BJ (cell line): ENCODE data around the gene KIF16B. TPM values are rescaled to one million over a fixed set of nuclear protein-coding genes. Genes with fewer than 3 reads are reported as not detected.

Source experiments
- CTCF ChIA-PET: fragments of 350-600 bp; formaldehyde crosslinking; extraction: SDS; loops from one replicate; lab custom pipeline; 2021; ENCODE audit warnings: antibody characterized with exemption, inconsistent platforms; lab: Yijun Ruan, JAX
- POLR2A ChIA-PET: fragments of 300-600 bp; sonication (Branson Sonifier 250); formaldehyde crosslinking; extraction: SDS; loops from one replicate; lab custom pipeline; 2021; ENCODE audit warnings: antibody characterized with exemption; lab: Charles Lee
- DNase-seq: peaks from one replicate; pipeline ENCODE4 v3.0.0-alpha.2; 2011; ENCODE audit warnings: low read depth
- H3K27me3 ChIP-seq: 2 replicates; pipeline ENCODE4 v1.6.0; 2011; ENCODE audit warnings: low read length; ENCODE audit not compliant: control insufficient read depth, insufficient read depth
- H3K36me3 ChIP-seq: 2 replicates; pipeline ENCODE4 v1.5.1; 2011; ENCODE audit warnings: low read length; ENCODE audit not compliant: control insufficient read depth, insufficient read depth
- H3K4me3 ChIP-seq: 2 replicates; pipeline ENCODE4 v1.5.1; 2011; ENCODE audit warnings: low read depth, mild to moderate bottlenecking, control low read depth, low read length
- CTCF ChIP-seq: IDR thresholded peaks from 2 replicates; pipeline ENCODE4 v1.5.1; 2011; ENCODE audit warnings: low read depth, mild to moderate bottlenecking, control low read depth, inconsistent platforms, low read length, moderate library complexity; ENCODE audit not compliant: insufficient read depth
- polyA plus RNA-seq: library from polyadenylated mRNA; depleted of rRNA; stranded (reverse); fragments of >200 nt; gene quantifications from 2 replicates; pipeline ENCODE4 v1.2.3, GENCODE V29; 2011

The KIF16B gene
- polyA plus RNA-seq, 1 experiment, result 3.2 TPM

DNA sequence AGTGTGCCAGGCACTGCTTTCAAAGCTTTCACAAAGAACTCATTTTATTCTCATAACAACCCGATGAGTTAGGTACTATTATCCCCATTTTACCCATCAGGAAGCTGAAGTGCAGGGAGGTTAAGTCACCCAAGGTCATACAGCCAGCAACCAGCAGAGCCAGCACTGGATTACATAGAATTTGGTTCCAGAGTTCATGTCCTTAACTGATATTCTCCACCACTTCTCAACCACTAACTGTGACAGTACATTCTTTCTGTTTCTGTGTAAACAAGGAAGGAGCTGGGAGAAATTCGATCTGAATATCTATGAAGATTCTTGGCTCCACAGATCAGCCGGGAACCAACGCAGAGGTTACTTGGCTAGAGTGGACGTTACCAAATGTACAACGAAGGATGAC is 98.0 kb downstream of the KIF16B start:
- TF ChIP-seq CTCF, result no peak
- Histone ChIP-seq H3K27me3 (no peaks in the 10 kb centered on the region), H3K4me3 (no peak overlapping the region), H3K36me3 (no peaks in the 10 kb centered on the region)
- ChIA-PET CTCF (interaction anchor here (0.5 to 2.3 kb wide), 11 partner anchors 8 to 1987 kb away, joined by 3 to 11 read pairs (median 4); no protein-coding TSS in a partner anchor), POLR2A (no interaction called here)
- DNase-seq, result no peak

DNA sequence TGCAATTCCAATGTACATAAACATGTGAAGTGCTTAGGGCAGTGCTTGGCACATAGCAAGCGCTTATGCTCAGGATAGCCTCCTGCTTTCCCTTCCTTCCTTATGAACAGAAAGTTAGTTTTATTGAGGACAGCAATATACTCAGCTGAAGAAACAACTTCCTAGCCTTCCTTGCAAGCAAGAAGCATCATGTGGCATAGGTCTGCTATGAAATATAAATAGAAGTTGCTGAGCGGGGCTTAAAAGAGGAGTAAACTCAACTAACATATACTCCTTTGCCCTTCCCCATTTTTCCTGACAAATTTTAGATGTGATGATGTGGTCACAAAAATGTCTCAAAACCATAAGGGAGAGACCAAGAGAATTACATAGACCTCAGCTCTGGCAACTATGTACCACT is 98.9 kb downstream of the KIF16B start:
- no peak for DNase-seq
- no peaks in the 10 kb centered on the region for H3K36me3 ChIP-seq
- H3K4me3 ChIP-seq, result no peak overlapping the region
- POLR2A ChIA-PET, result no interaction called here
- no peak for TF ChIP-seq CTCF
- CTCF ChIA-PET, result interaction anchor here (0.5 to 1.4 kb wide), 4 partner anchors 8 to 414 kb away, joined by 3 read pairs; no protein-coding TSS in a partner anchor
- no peaks in the 10 kb centered on the region for H3K27me3 ChIP-seq

DNA sequence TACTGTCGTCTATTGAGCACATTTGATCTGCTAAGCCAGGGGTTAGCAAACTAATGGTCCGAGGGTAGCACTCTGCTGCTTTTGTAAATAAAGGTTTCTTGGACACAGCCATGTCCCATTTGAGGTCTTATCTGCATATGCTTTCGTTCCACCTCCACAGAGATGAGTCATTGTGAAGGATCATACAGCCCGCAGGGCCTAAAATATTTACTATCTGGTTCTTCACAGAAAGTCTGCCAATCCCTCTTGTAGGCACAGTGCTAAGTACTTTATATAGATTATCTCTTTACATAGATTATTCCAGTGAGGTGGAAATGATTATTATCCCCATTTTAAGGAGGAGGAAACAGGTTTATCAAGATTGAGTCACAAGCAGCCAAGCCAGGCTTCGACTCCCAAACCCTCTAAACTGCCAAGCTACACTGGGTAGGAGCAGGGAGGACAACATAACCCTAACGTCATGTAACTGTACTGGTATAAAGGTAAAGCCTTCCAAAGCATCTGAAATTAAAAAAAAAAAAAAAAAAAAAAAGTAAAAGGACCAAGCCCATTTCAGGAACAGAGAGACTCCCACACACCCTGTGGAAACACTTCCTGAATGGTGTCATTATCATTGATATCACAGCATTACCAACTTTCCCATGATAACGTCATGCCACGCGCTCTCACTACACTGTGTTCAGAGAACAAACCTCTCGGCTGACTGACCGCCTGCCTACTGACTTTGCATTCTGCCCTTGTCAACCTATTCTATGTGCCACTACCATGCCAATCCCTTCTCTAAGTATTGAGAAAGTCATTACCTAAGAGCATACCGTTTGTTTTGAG is 101.0 kb downstream of the KIF16B start:
- no peaks in the 10 kb centered on the region for H3K27me3 ChIP-seq
- DNase-seq, result no peak
- POLR2A ChIA-PET, result no interaction called here
- H3K4me3 ChIP-seq, result no peak overlapping the region
- CTCF ChIA-PET, result no interaction called here
- no peak for TF ChIP-seq CTCF
- no peaks in the 10 kb centered on the region for H3K36me3 ChIP-seq

GRCh38 chr20:16469395-16469905 is 103.8 kb downstream of the KIF16B start:
- no peaks in the 10 kb centered on the region for H3K36me3 ChIP-seq
- no peak overlapping the region for H3K4me3 ChIP-seq
- no peak for DNase-seq
- ChIA-PET POLR2A (no interaction called here), CTCF (no interaction called here)
- no peak for TF ChIP-seq CTCF
- no peaks in the 10 kb centered on the region for H3K27me3 ChIP-seq

GRCh38 chr20:16462711-16463110 is 110.5 kb downstream of the KIF16B start:
- CTCF ChIA-PET, result no interaction called here

More at GRCh38 chr20:16462711-16463110, 110.5 kb downstream of the KIF16B start:
- DNase-seq, result no peak
- no peak overlapping the region for H3K4me3 ChIP-seq
- H3K36me3 ChIP-seq, result no peaks in the 10 kb centered on the region
- TF ChIP-seq CTCF, result no peak
- no peaks in the 10 kb centered on the region for H3K27me3 ChIP-seq
- POLR2A ChIA-PET, result no interaction called here
